HepG2 (cell line): ENCODE measurements around the gene SLC35B3. TPM values are rescaled to one million over a fixed set of nuclear protein-coding genes. Genes with fewer than 3 reads are reported as not detected.

Source experiments
- ATAC-seq: fragments of 200-7000 bp; cut with Tn5 transposase; 3 replicates; pipeline ENCODE4 v1.9.1; 2020; ENCODE audit warnings: mild to moderate bottlenecking, moderate library complexity
- BruUV-seq: library from RNA; stranded (reverse); fragments of 400-500 nt; replicated peaks from 2 replicates; lab custom pipeline; 2021; lab: Mats Ljungman, UMichigan
- CTCF ChIA-PET: fragments of 300-600 bp; formaldehyde crosslinking; extraction: SDS; loops from one replicate; lab custom pipeline; 2021; ENCODE audit warnings: low total read pairs, inconsistent platforms, low intra/inter-chr PET ratio; lab: Yijun Ruan, JAX
- POLR2A ChIA-PET: fragments of 350-600 bp; sonication (Branson Sonifier 250); formaldehyde crosslinking; loops from one replicate; lab custom pipeline; 2020; ENCODE audit warnings: antibody characterized with exemption, inconsistent platforms; lab: Yijun Ruan, JAX
- DNase-seq: peaks from one replicate; pipeline ENCODE4 v3.0.0-alpha.2; 2015; ENCODE audit warnings: low spot score
- FAIRE-seq: peaks from 3 replicates; lab custom pipeline; 2011; peaks lifted over from hg19 to GRCh38; lab: Jason Lieb, UNC
- H2AFZ ChIP-seq: one replicate; pipeline ENCODE4 v1.6.1; 2011; ENCODE audit warnings: low read length, inconsistent platforms
- H3K27ac ChIP-seq: fragments of 300-600 bp; 3 replicates; pipeline ENCODE4 v1.8.0; 2011; ENCODE audit warnings: mixed run types, mild to moderate bottlenecking, mixed read lengths, low read length, inconsistent platforms; ENCODE audit not compliant: insufficient read depth; ENCODE audit errors: extremely low read length
- H3K27me3 ChIP-seq, 2 experiments: fragments of 200-600 bp in 1 of 2; 2 replicates in 1 of 2; 3 replicates in 1 of 2; pipeline versions ENCODE4 v1.6.0 to v1.8.0; 2011; ENCODE audit warnings: low read length in 2 of 2, mild to moderate bottlenecking in 2 of 2, moderate library complexity in 2 of 2, inconsistent platforms in 1 of 2; ENCODE audit not compliant: insufficient read depth in 2 of 2, control insufficient read depth in 1 of 2
- H3K36me3 ChIP-seq, 2 experiments: fragments of 200-600 bp in 1 of 2; replicated peaks in 1 of 2; 2 replicates in 1 of 2; 3 replicates in 1 of 2; pipeline versions ENCODE4 v1.5.1 to v1.8.0; 2011; ENCODE audit warnings: low read length in 2 of 2, inconsistent platforms in 1 of 2; ENCODE audit not compliant: insufficient read depth in 2 of 2, control insufficient read depth in 1 of 2
- H3K4me1 ChIP-seq: 2 replicates; pipeline ENCODE4 v1.5.1; 2012; ENCODE audit warnings: low read length, inconsistent platforms; ENCODE audit not compliant: insufficient read depth
- H3K4me2 ChIP-seq: 2 replicates; pipeline ENCODE4 v1.6.0; 2011; ENCODE audit warnings: low read depth, low read length, inconsistent platforms
- H3K4me3 ChIP-seq, 3 experiments: fragments of 200-600 bp in 1 of 3; sonication (generic), shearing (Covaris generic) in 1 of 3; replicated peaks in 1 of 3; 2 replicates each; pipeline ENCODE4 v1.5.1; 2011 to 2016; ENCODE audit warnings: low read length in 3 of 3, inconsistent platforms in 2 of 3, low read depth in 2 of 3, mild to moderate bottlenecking in 2 of 3, control low read depth in 1 of 3, mixed read lengths in 1 of 3; ENCODE audit not compliant: insufficient read depth in 1 of 3
- H3K79me2 ChIP-seq: one replicate; pipeline ENCODE4 v1.6.1; 2011; ENCODE audit warnings: low read length, inconsistent platforms; ENCODE audit not compliant: insufficient read depth
- H3K9ac ChIP-seq: 2 replicates; pipeline ENCODE4 v1.6.0; 2011; ENCODE audit warnings: mild to moderate bottlenecking, low read depth, low read length, inconsistent platforms; ENCODE audit not compliant: insufficient read depth
- H3K9me3 ChIP-seq: 2 replicates; pipeline ENCODE4 v1.5.1; 2012; ENCODE audit warnings: mild to moderate bottlenecking, low read length
- H4K20me1 ChIP-seq: 2 replicates; pipeline ENCODE4 v1.6.0; 2011; ENCODE audit warnings: inconsistent platforms, mild to moderate bottlenecking, low read length, moderate library complexity; ENCODE audit not compliant: insufficient read depth
- DRAP1 ChIP-seq: IDR thresholded peaks from 2 replicates; pipeline ENCODE4 v1.6.1; 2016; ENCODE audit warnings: missing genetic modification reagents, missing compliant biosample characterization
- HNF1A ChIP-seq, 2 experiments: sonication (generic) in 1 of 2; formaldehyde crosslinking in 1 of 2; IDR thresholded peaks; 2 replicates each; pipeline versions ENCODE4 v1.4.0 to v1.6.1; 2016 to 2020; ENCODE audit warnings: borderline replicate concordance in 1 of 2, low read depth in 1 of 2, mild to moderate bottlenecking in 1 of 2, missing genetic modification reagents in 1 of 2
- KDM5A ChIP-seq: fragments of 200-600 bp; sonication (generic); IDR thresholded peaks from 2 replicates; pipeline ENCODE4 v1.7.0; 2018; ENCODE audit warnings: antibody characterized with exemption, mild to moderate bottlenecking, low read length, borderline replicate concordance
- KIAA2018 ChIP-seq: sonication (generic); formaldehyde crosslinking; IDR thresholded peaks from 2 replicates; pipeline ENCODE4 v1.5.0; 2020; ENCODE audit warnings: mild to moderate bottlenecking, missing genetic modification reagents, borderline replicate concordance
- MIXL1 ChIP-seq: IDR thresholded peaks from 2 replicates; pipeline ENCODE4 v1.6.1; 2016
- MXD4 ChIP-seq: IDR thresholded peaks from 2 replicates; pipeline ENCODE4 v1.6.1; 2016; ENCODE audit warnings: mild to moderate bottlenecking, missing biosample characterization, missing genetic modification reagents
- REL ChIP-seq: sonication (generic); formaldehyde crosslinking; conservative IDR thresholded peaks from 2 replicates; pipeline ENCODE4 v1.8.0; 2022; ENCODE audit warnings: mild to moderate bottlenecking, missing genetic modification reagents, moderate library complexity
- ZBTB3 ChIP-seq: sonication (generic); formaldehyde crosslinking; IDR thresholded peaks from 2 replicates; pipeline ENCODE4 v1.4.0; 2020; ENCODE audit warnings: low read depth, mild to moderate bottlenecking, moderate library complexity, missing genetic modification reagents, borderline replicate concordance
- ZEB1 ChIP-seq: IDR thresholded peaks from 2 replicates; pipeline ENCODE4 v1.6.1; 2012; ENCODE audit warnings: mild to moderate bottlenecking, low read depth, inconsistent platforms; ENCODE audit not compliant: insufficient replicate concordance
- ZNF766 ChIP-seq: sonication (generic); formaldehyde crosslinking; IDR thresholded peaks from 2 replicates; pipeline ENCODE4 v1.5.0; 2020; ENCODE audit warnings: missing genetic modification reagents, borderline replicate concordance
- WGBS: methylation state at CpG from one replicate; pipeline ENCODE4 v1.1.6; 2017; ENCODE audit warnings: low lambda C conversion rate; 5-methylcytosine and 5-hydroxymethylcytosine counted together
- in situ Hi-C: cut with HindIII; loops from 2 replicates; pipeline ENCODE4 v1.10.0; 2017; ENCODE audit warnings: low pct_unique_long_range_greater_than_20kb; ENCODE audit not compliant: extremely low pct_ligation_motif_present
- intact Hi-C: fragments of 100-400 bp; cut with micrococcal nuclease; formaldehyde crosslinking; loops from one replicate; pipeline ENCODE4 v1.10.0; 2022; ENCODE audit not compliant: unreplicated experiment
- polyA plus RNA-seq, 8 experiments: library from polyadenylated mRNA; depleted of rRNA in 3 of 8; stranded (reverse) in 7 of 8; unstranded in 1 of 8; fragments of >200 nt; fragmentation: Illumina TruSeq in 4 of 8; extraction: Trizol in 4 of 8; gene quantifications; 2 replicates each; pipeline versions ENCODE4 v1.2.1 to v1.2.3, GENCODE V29; 2011 to 2016; ENCODE audit warnings: low read depth in 4 of 8, missing spikeins in 1 of 8, mixed read lengths in 1 of 8; ENCODE audit not compliant: insufficient read depth in 1 of 8
- total RNA-seq, 5 experiments: library from RNA; depleted of rRNA; stranded (reverse); fragments of >200 nt; fragmentation: Illumina TruSeq; extraction: Trizol; gene quantifications; 2 replicates each; pipeline ENCODE4 v1.2.3, GENCODE V29; 2016; ENCODE audit warnings: low read depth in 1 of 5

Gene SLC35B3
- total and polyA plus RNA-seq, 2 of the 13 experiments (the other 11 are each of a cell fraction or from before 2014, with no cell fraction given), result 8.7 to 13.5 TPM

GRCh38 chr6:8434727-8435092, 635 bp downstream of the SLC35B3 start:
- peaks cover 19% of the 10 kb centered on the region for H3K79me2 ChIP-seq
- H3K36me3 ChIP-seq, result no peaks in the 10 kb centered on the region
- POLR2A ChIA-PET, result no interaction called here
- intact Hi-C loops (loop anchor here (10.0 kb wide), 1 partner anchor 330 kb away; the partner anchor contains the start of gene EEF1E1), in situ Hi-C loops (no loop called here)
- FAIRE-seq, result no peak
- peak overlapping the region; percentile 77 for H3K27ac ChIP-seq
- H2AFZ ChIP-seq, result peak overlapping the region; percentile 56
- no TSS peak for BruUV-seq
- H3K4me2 ChIP-seq, result peak overlapping the region; percentile 85
- no peak for TF ChIP-seq MXD4
- TF ChIP-seq MIXL1 (CRISPR knock-in tag), result 0 out of 2 replicates have a peak, but pooled peaks have one; percentile 0
- 0 out of 2 replicates have a peak, but pooled peaks have one; percentile 1 for TF ChIP-seq REL (CRISPR knock-in tag)
- peak; percentile 38 for TF ChIP-seq ZEB1
- TF ChIP-seq KIAA2018 (CRISPR knock-in tag), result 0 out of 2 replicates have a peak, but pooled peaks have one; percentile 7
- TF ChIP-seq ZNF766 (CRISPR knock-in tag), result 0 out of 2 replicates have a peak, but pooled peaks have one; percentile 5
- no peak for TF ChIP-seq DRAP1 (CRISPR knock-in tag)
- 0 out of 2 replicates have a peak, but pooled peaks have one; percentile 61 for TF ChIP-seq KDM5A
- TF ChIP-seq ZBTB3 (CRISPR knock-in tag), result no peak
- TF ChIP-seq HNF1A (IDR thresholded peaks at IDR 0.05; ENCODE audit: low read depth), result no peak
- TF ChIP-seq HNF1A (CRISPR knock-in tag; IDR thresholded peaks at IDR 0.05; ENCODE audit: borderline replicate concordance), result no peak
- H3K4me1 ChIP-seq, result peaks cover 42% of the 10 kb centered on the region
- H3K4me3 ChIP-seq, result peak overlapping the region; percentile 67 to 96 (median 75)
- CTCF ChIA-PET, result no interaction called here
- no peaks in the 10 kb centered on the region for H4K20me1 ChIP-seq
- 4% methylated on average over 8 of the region's 8 CpGs for WGBS
- peak overlapping the region; percentile 94 for H3K9ac ChIP-seq
- no peaks in the 10 kb centered on the region for H3K9me3 ChIP-seq
- no peak for DNase-seq
- peak; percentile 37 for ATAC-seq
- H3K27me3 ChIP-seq, result no peaks in the 10 kb centered on the region; a peak in 1 of 5 replicates
